HG02623 (cell line): ENCODE data around the gene SLC38A3.
"Not testable (repeated sequence)": the region's sequence is repeated elsewhere in the genome, so short reads cannot be mapped to it uniquely, and the experiment has no call there.

ENCODE experiments used
- ATAC-seq: cut with Tn5 transposase; IDR thresholded peaks from one replicate; pipeline ENCODE4 v1.9.1; 2021; ENCODE audit warnings: moderate library complexity; ENCODE audit not compliant: unreplicated experiment

The SLC38A3 gene

GRCh38 chr3:50229490-50229889 lies 24.4 kb downstream of the SLC38A3 start:
- ATAC-seq, result no peak

- ATAC-seq, result no peak
Observed at GRCh38 chr3:50230104-50230793, 25.2 kb downstream of the SLC38A3 start.

GRCh38 chr3:50230794-50231125 lies 25.7 kb downstream of the SLC38A3 start:
- ATAC-seq, result no peak

- ATAC-seq, result no peak
Observed at GRCh38 chr3:50231581-50231980, 26.5 kb downstream of the SLC38A3 start.

GRCh38 chr3:50232303-50232702 lies 27.2 kb downstream of the SLC38A3 start:
- ATAC-seq, result no peak

GRCh38 chr3:50233176-50233575 lies 28.1 kb downstream of the SLC38A3 start:
- no peak for ATAC-seq

- peak; percentile 90 for ATAC-seq
Observed at GRCh38 chr3:50235716-50236483, 30.8 kb downstream of the SLC38A3 start, which contains the start of gene GNAI2. Gene GNAI2 (plus strand): TSS chr3:50236204. CDS start chr3:50236336, 132 bp downstream.

- ATAC-seq, result no peak
Observed at GRCh38 chr3:50236484-50237132, 31.5 kb downstream of the SLC38A3 start.

GRCh38 chr3:50237133-50237651 lies 32.1 kb downstream of the SLC38A3 start:
- ATAC-seq, result no peak

- ATAC-seq, result peak; percentile 26
Observed at GRCh38 chr3:50237754-50238548, 32.9 kb downstream of the SLC38A3 start.

- no peak for ATAC-seq
Observed at GRCh38 chr3:50238549-50239026, 33.5 kb downstream of the SLC38A3 start.

- no peak for ATAC-seq
Observed at GRCh38 chr3:50239649-50240048, 34.6 kb downstream of the SLC38A3 start.

- no peak for ATAC-seq
Observed at GRCh38 chr3:50241163-50241562, 36.1 kb downstream of the SLC38A3 start.

GRCh38 chr3:50241713-50242380 lies 36.8 kb downstream of the SLC38A3 start:
- ATAC-seq, result no peak

- ATAC-seq, result no peak
Observed at GRCh38 chr3:50242381-50242770, 37.3 kb downstream of the SLC38A3 start.

- no peak for ATAC-seq
Observed at GRCh38 chr3:50242851-50243542, 37.9 kb downstream of the SLC38A3 start.

GRCh38 chr3:50243543-50243895 lies 38.4 kb downstream of the SLC38A3 start:
- ATAC-seq, result no peak

- ATAC-seq, result not testable (repeated sequence)
Observed at GRCh38 chr3:50244813-50245212, 39.7 kb downstream of the SLC38A3 start.

- ATAC-seq, result no peak
Observed at GRCh38 chr3:50245251-50245745, 40.2 kb downstream of the SLC38A3 start.
